C4-2B (cell line): ENCODE data around the gene TAAR9.

Experiments used
- H3K27ac ChIP-seq: fragments of 450-650 bp; 2 replicates; pipeline ENCODE4 v1.5.1; 2017
- ZFX ChIP-seq: fragments of 450-650 bp; IDR thresholded peaks from 2 replicates; pipeline ENCODE4 v1.6.1; 2017
- TF ChIP-seq, protein P1 (sequence below): fragments of 450-650 bp; conservative IDR thresholded peaks from 2 replicates; pipeline ENCODE4 v1.5.1; 2017; ENCODE audit warnings: mild to moderate bottlenecking

The TAAR9 gene, protein sequence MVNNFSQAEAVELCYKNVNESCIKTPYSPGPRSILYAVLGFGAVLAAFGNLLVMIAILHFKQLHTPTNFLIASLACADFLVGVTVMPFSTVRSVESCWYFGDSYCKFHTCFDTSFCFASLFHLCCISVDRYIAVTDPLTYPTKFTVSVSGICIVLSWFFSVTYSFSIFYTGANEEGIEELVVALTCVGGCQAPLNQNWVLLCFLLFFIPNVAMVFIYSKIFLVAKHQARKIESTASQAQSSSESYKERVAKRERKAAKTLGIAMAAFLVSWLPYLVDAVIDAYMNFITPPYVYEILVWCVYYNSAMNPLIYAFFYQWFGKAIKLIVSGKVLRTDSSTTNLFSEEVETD

DNA sequence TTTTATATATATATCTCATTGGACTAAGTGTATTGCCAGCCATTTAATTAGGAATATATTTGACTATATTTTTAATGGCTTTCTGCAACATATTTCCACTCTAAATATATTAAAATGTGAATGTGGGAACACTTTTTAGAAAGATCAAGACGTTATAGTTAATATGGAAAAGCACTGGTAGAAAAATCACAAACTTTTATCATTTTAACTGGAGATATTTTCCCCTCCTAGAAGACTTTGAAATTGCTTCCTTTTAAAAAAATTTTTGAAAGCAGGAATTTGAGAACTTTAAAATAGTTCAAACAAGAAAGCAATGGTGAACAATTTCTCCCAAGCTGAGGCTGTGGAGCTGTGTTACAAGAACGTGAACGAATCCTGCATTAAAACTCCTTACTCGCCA, at the start of gene TAAR9:
TAAR9 (plus strand) TSS at position 301 of the 400 bp plus-strand sequence; CDS start at position 314, 13 bp downstream.
- H3K27ac ChIP-seq: no peak within 1 kb of the TSS
- TF ChIP-seq, protein P1, sequence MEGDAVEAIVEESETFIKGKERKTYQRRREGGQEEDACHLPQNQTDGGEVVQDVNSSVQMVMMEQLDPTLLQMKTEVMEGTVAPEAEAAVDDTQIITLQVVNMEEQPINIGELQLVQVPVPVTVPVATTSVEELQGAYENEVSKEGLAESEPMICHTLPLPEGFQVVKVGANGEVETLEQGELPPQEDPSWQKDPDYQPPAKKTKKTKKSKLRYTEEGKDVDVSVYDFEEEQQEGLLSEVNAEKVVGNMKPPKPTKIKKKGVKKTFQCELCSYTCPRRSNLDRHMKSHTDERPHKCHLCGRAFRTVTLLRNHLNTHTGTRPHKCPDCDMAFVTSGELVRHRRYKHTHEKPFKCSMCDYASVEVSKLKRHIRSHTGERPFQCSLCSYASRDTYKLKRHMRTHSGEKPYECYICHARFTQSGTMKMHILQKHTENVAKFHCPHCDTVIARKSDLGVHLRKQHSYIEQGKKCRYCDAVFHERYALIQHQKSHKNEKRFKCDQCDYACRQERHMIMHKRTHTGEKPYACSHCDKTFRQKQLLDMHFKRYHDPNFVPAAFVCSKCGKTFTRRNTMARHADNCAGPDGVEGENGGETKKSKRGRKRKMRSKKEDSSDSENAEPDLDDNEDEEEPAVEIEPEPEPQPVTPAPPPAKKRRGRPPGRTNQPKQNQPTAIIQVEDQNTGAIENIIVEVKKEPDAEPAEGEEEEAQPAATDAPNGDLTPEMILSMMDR: no peak

DNA sequence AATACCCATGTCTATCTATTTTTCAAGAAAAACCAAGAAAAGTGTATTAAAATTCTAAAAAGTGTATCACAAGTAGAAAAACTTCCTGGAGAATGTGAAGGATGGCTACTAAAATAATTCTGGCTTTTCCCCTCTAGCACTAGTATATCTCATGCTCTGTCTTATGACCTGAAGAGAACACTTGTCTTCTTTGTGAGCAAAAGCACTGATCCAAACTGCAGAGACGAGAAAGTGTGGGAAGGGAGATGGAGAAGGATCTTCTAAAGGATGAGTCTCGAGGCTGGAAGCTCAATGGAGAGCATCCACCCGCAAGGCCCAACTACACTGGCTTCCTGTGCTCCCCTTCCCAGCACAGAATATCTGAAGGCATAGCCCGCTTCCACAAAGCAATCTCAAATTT, 48.7 kb upstream of the TAAR9 start:
- TF ChIP-seq, protein P1: no peak
- no peak for TF ChIP-seq ZFX
- H3K27ac ChIP-seq: no peak overlapping the region

DNA sequence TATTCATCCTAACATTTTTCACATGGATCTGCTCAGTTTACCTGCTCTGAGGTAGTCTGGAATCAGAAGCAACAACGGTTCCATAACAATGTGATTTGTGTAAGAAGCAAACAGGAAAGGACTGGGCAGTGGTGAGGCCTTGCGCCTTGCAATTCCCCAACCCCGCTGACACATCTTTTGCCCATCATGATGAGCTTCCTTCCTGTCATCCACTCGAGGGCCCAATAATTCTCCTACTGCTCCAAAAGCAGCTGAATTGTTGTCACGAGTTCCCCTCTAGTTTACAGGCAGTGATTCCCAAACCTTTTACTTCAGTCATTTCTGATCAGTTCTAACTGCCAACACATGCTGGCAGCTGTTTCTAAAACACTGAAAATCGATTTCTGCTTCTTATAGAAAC, 48.1 kb upstream of the TAAR9 start:
- TF ChIP-seq, protein P1: no peak
- TF ChIP-seq ZFX: no peak
- H3K27ac ChIP-seq: no peak overlapping the region

DNA sequence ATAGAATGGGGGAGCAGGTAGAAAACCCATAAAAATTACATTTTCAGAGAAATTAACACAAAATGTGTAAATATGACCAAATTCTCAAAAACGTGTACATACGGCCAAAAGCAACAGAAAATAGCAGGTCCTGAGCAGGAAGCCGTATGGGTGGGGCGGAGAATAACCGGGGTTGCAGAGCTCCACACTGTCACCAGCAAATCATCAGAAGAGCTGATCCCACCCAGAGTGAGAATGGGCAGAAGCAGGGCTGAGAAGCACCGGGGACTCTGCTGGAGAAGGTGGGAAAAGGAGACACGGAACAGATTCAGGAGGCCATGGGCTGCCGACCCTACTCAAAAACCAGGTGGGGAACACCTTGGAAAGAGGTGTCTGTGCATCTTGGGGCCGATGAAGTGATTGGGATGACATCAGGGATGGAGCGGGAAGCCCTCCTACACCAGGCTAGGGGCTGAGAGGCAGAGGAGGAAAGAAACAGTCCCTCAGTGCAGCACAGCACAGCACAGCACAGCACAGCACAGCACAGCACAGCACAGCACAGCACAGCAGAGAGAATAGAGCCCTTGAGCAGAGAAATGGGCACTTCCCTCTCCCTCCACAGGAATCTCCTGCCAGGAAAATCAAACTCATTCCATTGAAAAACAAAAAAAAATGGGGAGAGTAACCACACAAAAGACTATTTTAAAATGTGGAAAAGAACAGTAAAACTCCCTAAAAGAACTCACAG, 47.4 kb upstream of the TAAR9 start:
- no peak overlapping the region for H3K27ac ChIP-seq
- TF ChIP-seq ZFX: no peak
- TF ChIP-seq, protein P1: no peak

DNA sequence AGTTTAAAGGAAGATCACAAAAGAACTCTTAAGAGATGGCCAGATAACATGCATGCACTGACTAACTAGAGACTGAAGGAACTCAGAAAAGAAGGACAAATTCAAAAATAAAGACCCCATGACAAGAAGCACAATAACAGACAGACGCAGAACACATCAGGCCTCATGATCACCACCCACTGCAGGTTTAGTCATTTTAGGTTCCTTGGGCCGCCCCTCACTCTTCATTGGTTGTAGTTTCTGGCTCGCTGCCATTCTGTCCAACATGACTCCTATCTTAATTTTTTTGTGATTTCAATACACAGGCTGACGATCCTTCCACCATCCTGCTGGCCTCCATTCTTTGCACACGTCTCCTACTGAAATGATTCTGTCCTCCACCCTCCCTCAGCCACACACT, 46.8 kb upstream of the TAAR9 start:
- no peak overlapping the region for H3K27ac ChIP-seq
- TF ChIP-seq, protein P1: no peak
- TF ChIP-seq ZFX: no peak

DNA sequence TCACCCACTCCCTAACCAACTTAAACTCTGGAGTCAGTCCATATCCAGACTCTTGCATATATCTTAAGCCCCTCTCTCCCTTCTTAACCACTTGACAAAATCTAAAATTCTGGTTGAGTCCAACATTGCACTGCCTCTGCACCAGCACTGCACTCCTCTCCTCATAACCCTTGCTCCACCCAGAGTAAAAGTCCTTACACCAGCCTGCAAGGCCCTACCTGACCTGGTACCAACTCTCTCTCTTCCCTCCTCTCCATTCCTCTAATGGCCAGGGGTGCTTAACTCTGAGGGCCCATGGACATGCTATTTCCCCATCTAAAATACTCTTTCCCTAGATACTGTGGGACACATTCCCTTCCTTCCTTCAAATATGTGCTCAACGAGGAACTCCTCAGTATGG, 46.2 kb upstream of the TAAR9 start:
- no peak for TF ChIP-seq ZFX
- TF ChIP-seq, protein P1: no peak
- no peak overlapping the region for H3K27ac ChIP-seq

DNA sequence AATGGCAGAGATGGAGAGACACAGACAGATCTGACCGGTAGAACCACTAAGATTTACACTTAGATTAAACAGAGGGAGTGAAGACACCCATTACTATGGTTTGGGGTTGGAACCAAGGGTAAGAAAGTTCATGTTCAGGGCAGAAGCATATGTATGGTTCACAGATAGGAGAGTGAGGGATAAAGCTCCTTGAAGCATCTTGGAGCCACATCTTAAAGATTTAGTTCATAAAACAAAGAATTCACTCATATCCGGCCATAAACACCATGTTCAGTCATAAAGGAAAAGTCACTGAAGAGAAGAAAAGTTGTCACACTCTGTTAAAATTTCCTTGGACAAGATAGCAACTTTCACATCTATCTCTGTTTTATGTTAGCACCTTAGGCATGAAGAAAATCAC, 43.1 kb upstream of the TAAR9 start:
- H3K27ac ChIP-seq: no peak overlapping the region

More for the DNA sequence above, 43.1 kb upstream of the TAAR9 start:
- TF ChIP-seq, protein P1: no peak
- TF ChIP-seq ZFX: no peak
